COLO829 (cell line): ENCODE measurements around the gene ROBO1.

ENCODE experiments used
- DNase-seq: peaks from one replicate; pipeline ENCODE4 v3.0.0; 2012; ENCODE audit warnings: low spot score

ROBO1 gene

GRCh38 chr3:78838362-78838761 is 929.4 kb downstream of the ROBO1 start:
- peak; percentile 12 for DNase-seq

- no peak for DNase-seq
Measured at GRCh38 chr3:78834910-78835309, 932.9 kb downstream of the ROBO1 start.

GRCh38 chr3:78832785-78833204 is 935.0 kb downstream of the ROBO1 start:
- no peak for DNase-seq

- DNase-seq = no peak
Measured at GRCh38 chr3:78831446-78831972, 936.3 kb downstream of the ROBO1 start.

GRCh38 chr3:78830470-78830869 is 937.3 kb downstream of the ROBO1 start:
- DNase-seq = no peak

- no peak for DNase-seq
Measured at GRCh38 chr3:78827618-78828017, 940.2 kb downstream of the ROBO1 start.

- no peak for DNase-seq
Measured at GRCh38 chr3:78825858-78826215, 942.0 kb downstream of the ROBO1 start.

- DNase-seq = no peak
Measured at GRCh38 chr3:78825118-78825857, 942.5 kb downstream of the ROBO1 start.

- no peak for DNase-seq
Measured at GRCh38 chr3:78823859-78824258, 943.9 kb downstream of the ROBO1 start.

- DNase-seq = no peak
Measured at GRCh38 chr3:78823434-78823833, 944.4 kb downstream of the ROBO1 start.

GRCh38 chr3:78822726-78823125 is 945.1 kb downstream of the ROBO1 start:
- no peak for DNase-seq

GRCh38 chr3:78820542-78820941 is 947.3 kb downstream of the ROBO1 start:
- no peak for DNase-seq

- DNase-seq = no peak
Measured at GRCh38 chr3:78818161-78818985, 949.4 kb downstream of the ROBO1 start.

GRCh38 chr3:78814893-78815562 is 952.8 kb downstream of the ROBO1 start:
- DNase-seq = no peak

- no peak for DNase-seq
Measured at GRCh38 chr3:78812166-78812565, 955.6 kb downstream of the ROBO1 start.

GRCh38 chr3:78809966-78810365 is 957.8 kb downstream of the ROBO1 start:
- DNase-seq = no peak

GRCh38 chr3:78804251-78805037 is 963.4 kb downstream of the ROBO1 start:
- DNase-seq = peak; percentile 11

GRCh38 chr3:78802562-78802930 is 965.3 kb downstream of the ROBO1 start:
- no peak for DNase-seq

- no peak for DNase-seq
Measured at GRCh38 chr3:78801926-78802561, 965.8 kb downstream of the ROBO1 start.

- DNase-seq = no peak
Measured at GRCh38 chr3:78799681-78800080, 968.1 kb downstream of the ROBO1 start.

- no peak for DNase-seq
Measured at GRCh38 chr3:78798266-78798832, 969.4 kb downstream of the ROBO1 start.
